Psoas muscle (tissue), 8 donors: ENCODE measurements around the gene GAST. TPM values are rescaled to one million over a fixed set of nuclear protein-coding genes. Genes with fewer than 3 reads are reported as not detected.
A peak's percentile ranks its signal among the peaks of the same experiment; 100 is the strongest.
"Not testable (repeated sequence)": the region's sequence is repeated elsewhere in the genome, so short reads cannot be mapped to it uniquely, and the experiment has no call there.

Experiments used
- ATAC-seq, 4 donors: fragments of 200-7000 bp; cut with Tn5 transposase; one replicate each; pipeline ENCODE4 v1.9.1; 2020; ENCODE audit warnings: moderate library complexity in 3 of 4, mild to moderate bottlenecking in 2 of 4
- DNase-seq, 2 donors: peaks; one replicate each; pipeline ENCODE4 v3.0.0-alpha.2; 2020
- H3K27ac ChIP-seq: fragments of 200-600 bp; one replicate; pipeline ENCODE4 v1.8.0; 2022
- H3K27me3 ChIP-seq, 3 donors: fragments of 200-600 bp in 1 of 3; one replicate each; pipeline versions ENCODE4 v1.6.1 to v1.8.0; 2013 to 2022; ENCODE audit warnings: low read length in 2 of 3, mild to moderate bottlenecking in 2 of 3, moderate library complexity in 1 of 3; ENCODE audit not compliant: insufficient read depth in 3 of 3
- H3K36me3 ChIP-seq, 2 donors: fragments of 200-600 bp in 1 of 2; one replicate each; pipeline versions ENCODE4 v1.6.1 to v1.8.0; 2013 to 2022; ENCODE audit warnings: low read depth in 1 of 2, mild to moderate bottlenecking in 1 of 2, moderate library complexity in 1 of 2; ENCODE audit not compliant: insufficient read depth in 1 of 2
- H3K4me1 ChIP-seq: fragments of 200-600 bp; one replicate; pipeline ENCODE4 v1.8.0; 2022
- H3K4me3 ChIP-seq: fragments of 200-600 bp; one replicate; pipeline ENCODE4 v1.8.0; 2022; ENCODE audit warnings: mild to moderate bottlenecking
- H3K9me3 ChIP-seq: fragments of 200-600 bp; one replicate; pipeline ENCODE4 v1.8.0; 2022
- CTCF ChIP-seq: fragments of 200-600 bp; IDR thresholded peaks from one replicate; pipeline ENCODE4 v1.8.0; 2022; ENCODE audit warnings: antibody characterized with exemption
- WGBS, 3 donors: extraction: QIAGEN DNeasy Blood & Tissue Kit; methylation state at CpG; one replicate each; pipeline versions ENCODE4 v1.1.6 to v1.1.7; 2013; 5-methylcytosine and 5-hydroxymethylcytosine counted together
- intact Hi-C, 2 donors: fragments of 100-400 bp; cut with DNase I; formaldehyde crosslinking; loops; one replicate each; pipeline versions ENCODE4 v1.11.0 to v1.14.2; 2022
- polyA plus RNA-seq, 3 donors: library from polyadenylated mRNA; stranded (reverse); fragments of 200-250 nt; gene quantifications; one replicate each; pipeline ENCODE4 v1.2.3, GENCODE V29; 2013
- total RNA-seq, 4 donors: library from RNA; stranded (reverse); fragmentation: NEBNext Ultra II Directional in 2 of 4; extraction: Animal tissue kit (Norgen Biotek cat#: 25700) in 2 of 4; gene quantifications; one replicate each; pipeline versions ENCODE4 v1.2.1 to v1.2.4, GENCODE V29; 2021 to 2023
- donor health status: healthy with polysubstance abuse.
- donor health status: DM: no; HTN: no; CAD: no; lungs with moderate emphysema.
- donor health status: Bipolar disorder and iron deficiency.
- donor health status: healthy.
- donor health status: DM: yes; HTN: yes; CAD: no.
- donor health status: DM: no; HTN: no; CAD: no.
- donor health status: DM: no; HTN: no; CAD: no.
- donor health status: DM: yes; HTN: yes; CAD: no.

Gene GAST
- total and polyA plus RNA-seq, 7 donors = not detected

DNA sequence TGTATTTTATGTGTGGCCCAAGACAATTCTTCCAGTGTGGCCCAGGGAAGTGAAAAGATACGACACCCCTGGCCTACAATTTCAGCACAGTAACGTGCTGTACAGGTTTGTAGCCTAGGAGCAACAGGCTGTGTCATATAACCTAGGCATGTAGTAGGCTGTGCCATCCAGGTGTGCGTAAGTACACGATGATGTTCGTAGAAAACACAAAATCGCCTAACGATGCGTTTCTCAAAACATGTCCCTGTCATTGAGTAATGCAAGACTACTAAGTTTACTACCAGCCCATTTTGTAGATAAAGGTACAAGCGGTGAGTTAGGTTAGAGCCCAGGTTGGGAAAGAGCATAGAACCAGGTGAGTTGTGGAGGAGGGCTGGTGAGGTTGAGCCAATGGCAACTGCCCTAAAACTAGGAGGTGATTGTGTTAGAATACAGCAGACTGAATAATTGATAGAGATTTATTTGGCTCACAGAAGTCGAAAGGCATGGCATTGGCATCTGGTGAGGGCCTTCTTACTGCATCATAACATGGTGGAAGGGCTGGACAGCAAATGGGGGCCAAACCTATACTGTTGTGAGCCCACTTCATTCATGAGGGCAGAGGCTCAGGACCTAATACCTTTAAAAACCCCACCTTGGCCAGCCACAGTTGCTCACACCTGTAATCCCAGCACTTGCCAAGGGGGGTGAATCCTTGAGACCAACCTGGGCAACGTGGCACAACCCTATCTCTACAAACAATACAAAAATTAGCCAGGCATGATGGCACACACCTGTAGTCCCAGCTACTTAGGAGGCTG lies 19.2 kb upstream of the GAST start:
- intact Hi-C loops = no loop called here
- H3K27me3 ChIP-seq = no peaks in the 10 kb centered on the region
- no peak for TF ChIP-seq CTCF
- no peak overlapping the region for H3K4me3 ChIP-seq
- H3K36me3 ChIP-seq = peaks cover 18 to 60% of the 10 kb centered on the region in 2 donors
- WGBS, 3 donors = 74 to 84% (median 80%) methylated on average over 11 of the region's 11 CpGs
- H3K4me1 ChIP-seq = peaks cover 51% of the 10 kb centered on the region
- no peak for ATAC-seq
- peak overlapping the region; percentile 51 for H3K27ac ChIP-seq
- no peaks in the 10 kb centered on the region for H3K9me3 ChIP-seq
- DNase-seq = no peak

- Histone ChIP-seq H3K4me1 (peaks cover 48% of the 10 kb centered on the region), H3K27me3 (no peaks in the 10 kb centered on the region), H3K27ac (peak overlapping the region; percentile 5), H3K9me3 (no peaks in the 10 kb centered on the region), H3K36me3 (peaks cover 12 to 52% of the 10 kb centered on the region in 2 donors), H3K4me3 (no peak overlapping the region)
- peak in 2 of 4 donors; percentile 4 to 10 for ATAC-seq
- no peak for DNase-seq
- TF ChIP-seq CTCF = no peak
- 63 to 80% (median 64%) methylated on average over 7 of the region's 7 CpGs for WGBS, 3 donors
- intact Hi-C loops = no loop called here
Measured at GRCh38 chr17:41695134-41695661, 16.9 kb upstream of the GAST start.

- intact Hi-C loops = no loop called here
- Histone ChIP-seq H3K27ac (peak overlapping the region; percentile 88), H3K27me3 (no peaks in the 10 kb centered on the region), H3K9me3 (no peaks in the 10 kb centered on the region), H3K36me3 (peaks cover 7 to 43% of the 10 kb centered on the region in 2 donors), H3K4me3 (no peak overlapping the region), H3K4me1 (peaks cover 38% of the 10 kb centered on the region)
- 48 to 59% (median 53%) methylated on average over 11 of the region's 11 CpGs for WGBS, 3 donors
- TF ChIP-seq CTCF = peak; percentile 81
- ATAC-seq (peak; percentile 21 to 59 (median 38)), DNase-seq (peak in 1 of 2 donors; percentile 59)
Measured at GRCh38 chr17:41695954-41696757, 16.0 kb upstream of the GAST start.

GRCh38 chr17:41697122-41697962 lies 14.8 kb upstream of the GAST start:
- TF ChIP-seq CTCF = no peak
- peak overlapping the region; percentile 88 for H3K27ac ChIP-seq
- 17 to 27% (median 23%) methylated on average over 6 of the region's 6 CpGs for WGBS, 3 donors

DNA sequence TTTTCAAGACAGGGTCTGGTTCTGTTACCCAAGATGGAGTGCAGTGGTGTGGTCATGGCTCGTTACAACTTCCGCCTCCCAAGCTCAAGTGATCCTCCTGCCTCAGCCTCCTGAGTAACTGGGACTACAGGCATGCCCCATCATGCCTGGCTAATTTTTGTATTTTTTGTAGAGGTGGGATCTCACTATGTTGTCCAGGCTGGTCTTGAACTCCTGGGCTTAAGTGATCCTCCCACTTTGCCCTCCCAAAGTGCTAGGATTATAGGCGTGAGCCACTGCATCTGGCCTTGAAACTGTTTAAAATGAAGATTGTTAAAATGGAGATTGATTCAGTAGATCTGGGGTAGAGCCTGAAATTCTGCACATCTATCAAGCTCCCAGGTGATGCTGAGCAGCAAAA lies 11.3 kb upstream of the GAST start:
- H3K36me3 ChIP-seq, DNase-seq, intact Hi-C loops, H3K9me3 ChIP-seq, ATAC-seq, H3K4me3 ChIP-seq, H3K27me3 ChIP-seq, H3K27ac ChIP-seq: not testable (repeated sequence)
- peaks cover 21% of the 10 kb centered on the region for H3K4me1 ChIP-seq
- WGBS, 3 donors = 88 to 92% (median 89%) methylated on average over 3 of the region's 3 CpGs

More at GRCh38 chr17:41697122-41697962, 14.8 kb upstream of the GAST start:
- Histone ChIP-seq H3K4me3 (no peak overlapping the region), H3K9me3 (no peaks in the 10 kb centered on the region), H3K36me3 (peaks cover 3 to 31% of the 10 kb centered on the region in 2 donors), H3K4me1 (peaks cover 27% of the 10 kb centered on the region), H3K27me3 (no peaks in the 10 kb centered on the region)
- intact Hi-C loops = no loop called here
- DNase-seq = peak; percentile 73 to 89
- ATAC-seq = peak; percentile 83 to 91 (median 88)
